Measurements from ENCODE around the gene SYNGR4.
A peak's percentile ranks its signal among the peaks of the same experiment; 100 is the strongest.

The SYNGR4 gene

GRCh38 chr19:48321622-48322591, 42.3 kb upstream of the SYNGR4 start:
- TF ChIP-seq CTCF (IDR thresholded peaks at IDR 0.05; ENCODE audit: control insufficient read depth, insufficient read depth, low read depth, low read length, missing control alignments) = no peak
- peak overlapping the region; percentile 48 for H3K4me3 ChIP-seq (ENCODE audit: control insufficient read depth, low read depth, low read length)
- peak; percentile 94 for DNase-seq (ENCODE audit: low read depth)

DNA sequence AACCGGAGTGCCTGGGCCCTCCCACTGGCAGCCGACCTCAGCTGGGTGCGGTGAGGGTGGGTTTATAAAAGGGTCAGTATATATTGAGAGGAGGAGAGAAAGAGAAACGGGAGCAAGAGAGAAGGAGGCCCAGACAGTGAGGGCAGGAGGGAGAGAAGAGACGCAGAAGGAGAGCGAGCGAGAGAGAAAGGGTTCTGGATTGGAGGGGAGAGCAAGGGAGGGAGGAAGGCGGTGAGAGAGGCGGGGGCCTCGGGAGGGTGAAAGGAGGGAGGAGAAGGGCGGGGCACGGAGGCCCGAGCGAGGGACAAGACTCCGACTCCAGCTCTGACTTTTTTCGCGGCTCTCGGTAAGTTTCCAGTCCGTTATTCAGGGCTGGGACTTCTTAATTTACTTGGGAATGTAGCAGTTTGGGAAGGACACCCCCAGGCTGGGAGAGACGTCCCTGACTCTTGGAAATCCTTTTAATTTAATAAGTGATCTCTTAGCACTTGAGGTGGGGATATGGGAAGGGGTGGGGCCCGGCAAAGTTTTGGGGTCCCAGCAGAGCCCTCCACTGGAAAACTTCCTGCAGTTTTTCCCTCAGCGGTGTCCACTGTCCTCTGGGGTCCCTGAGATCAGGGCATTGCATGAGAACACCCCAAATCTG, 38.8 kb upstream of the SYNGR4 start, which contains the start of gene EMP3:
TSS of gene EMP3 (plus strand) at position 288 of the 646 bp plus-strand sequence. CDS start 1,293 bp downstream, outside the sequence.
- peak within 1 kb of the TSS; percentile 72 for H3K4me3 ChIP-seq (ENCODE audit: control insufficient read depth, low read depth, low read length)
- TF ChIP-seq CTCF (IDR thresholded peaks at IDR 0.05; ENCODE audit: control insufficient read depth, insufficient read depth, low read depth, low read length, missing control alignments) = no peak
- DNase-seq (ENCODE audit: low read depth) = peak; percentile 74

DNA sequence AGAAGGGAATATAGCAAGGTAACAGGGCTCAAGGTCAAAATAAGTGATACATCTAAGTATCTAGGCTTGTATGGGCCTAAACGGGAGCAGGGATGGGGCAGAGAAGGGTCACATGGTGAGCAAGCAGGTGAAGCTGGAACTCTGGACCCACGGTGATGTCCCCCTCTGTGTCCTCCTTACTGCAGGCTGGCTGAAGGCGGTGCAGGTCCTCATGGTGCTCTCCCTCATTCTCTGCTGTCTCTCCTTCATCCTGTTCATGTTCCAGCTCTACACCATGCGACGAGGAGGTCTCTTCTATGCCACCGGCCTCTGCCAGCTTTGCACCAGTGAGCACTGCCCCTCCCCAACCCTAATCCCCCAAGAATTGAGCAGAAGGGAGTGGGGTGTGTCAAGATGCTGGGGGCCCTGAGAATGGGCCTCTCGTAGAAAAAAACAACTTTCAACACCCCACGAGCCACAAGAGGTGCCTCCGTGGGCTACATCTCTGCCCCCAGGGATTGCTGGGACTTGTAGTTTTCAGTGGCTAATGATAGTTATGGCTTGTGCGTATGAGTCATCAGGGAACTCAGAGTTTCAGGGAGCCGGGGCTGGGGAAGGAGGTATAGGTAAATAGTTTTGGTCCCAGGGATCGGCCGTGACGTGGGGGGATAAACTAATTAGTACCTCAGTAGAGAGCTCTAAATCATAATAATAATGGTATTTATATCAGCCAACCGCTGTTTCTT, 34.8 kb upstream of the SYNGR4 start:
- no peak overlapping the region for H3K4me3 ChIP-seq (ENCODE audit: control insufficient read depth, low read depth, low read length)
- DNase-seq (ENCODE audit: low read depth) = no peak
- no peak for TF ChIP-seq CTCF (IDR thresholded peaks at IDR 0.05; ENCODE audit: control insufficient read depth, insufficient read depth, low read depth, low read length, missing control alignments)

DNA sequence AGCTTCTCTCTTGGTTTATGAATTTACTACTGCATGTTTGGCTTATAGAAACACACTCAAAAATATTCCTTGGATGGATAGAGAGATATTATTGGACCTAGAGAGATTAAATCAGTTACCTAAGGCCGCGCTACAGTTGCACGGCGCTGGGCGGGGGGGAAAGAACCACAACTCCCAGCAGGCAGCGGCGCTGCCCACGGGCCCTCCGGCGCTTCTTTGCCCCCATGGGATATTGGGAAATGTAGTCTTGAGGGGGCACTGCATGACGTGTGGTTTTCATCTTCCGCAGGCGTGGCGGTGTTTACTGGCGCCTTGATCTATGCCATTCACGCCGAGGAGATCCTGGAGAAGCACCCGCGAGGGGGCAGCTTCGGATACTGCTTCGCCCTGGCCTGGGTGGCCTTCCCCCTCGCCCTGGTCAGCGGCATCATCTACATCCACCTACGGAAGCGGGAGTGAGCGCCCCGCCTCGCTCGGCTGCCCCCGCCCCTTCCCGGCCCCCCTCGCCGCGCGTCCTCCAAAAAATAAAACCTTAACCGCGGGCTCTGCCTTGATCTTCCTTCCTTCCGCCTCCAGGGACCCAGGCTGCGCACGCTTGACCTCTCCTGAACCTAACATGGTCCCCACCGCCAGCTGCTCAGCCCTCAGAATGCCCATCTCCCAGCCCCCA, 34.0 kb upstream of the SYNGR4 start:
- H3K4me3 ChIP-seq (ENCODE audit: control insufficient read depth, low read depth, low read length) = no peak overlapping the region

GRCh38 chr19:48332351-48332661, 31.9 kb upstream of the SYNGR4 start:
- no peak overlapping the region for H3K4me3 ChIP-seq (ENCODE audit: control insufficient read depth, low read depth, low read length)
- DNase-seq (ENCODE audit: low read depth) = no peak
- TF ChIP-seq CTCF (IDR thresholded peaks at IDR 0.05; ENCODE audit: control insufficient read depth, insufficient read depth, low read depth, low read length, missing control alignments) = no peak

More for the DNA sequence above, 34.0 kb upstream of the SYNGR4 start:
- DNase-seq (ENCODE audit: low read depth) = no peak
- TF ChIP-seq CTCF (IDR thresholded peaks at IDR 0.05; ENCODE audit: control insufficient read depth, insufficient read depth, low read depth, low read length, missing control alignments) = no peak

Data from AG09309 (cell line).